T-cell (primary cell): ENCODE results near the gene CDC42EP5. TPM values are rescaled to one million over a fixed set of nuclear protein-coding genes. Genes with fewer than 3 reads are reported as not detected.

Experiments
- ATAC-seq, 4 experiments: fragments of 200-7000 bp in 3 of 4; fragments of 150-1000 bp in 1 of 4; cut with Tn5 transposase; replicated peaks in 1 of 4; 1 replicate in 3 of 4; 2 replicates in 1 of 4; pipeline ENCODE4 v1.10.0; 2021; ENCODE audit warnings: moderate library complexity in 3 of 4, mild to moderate bottlenecking in 2 of 4, moderate number of reproducible peaks in 1 of 4
- CTCF ChIA-PET, 2 donors: fragments of 300-600 bp; sonication (Branson Sonifier 250); formaldehyde crosslinking; loops; one replicate each; lab custom pipeline; 2022; ENCODE audit warnings: antibody characterized with exemption in 2 of 2; lab: Charles Lee
- POLR2A ChIA-PET, 2 donors: fragments of 300-600 bp; sonication (Branson Sonifier 250); formaldehyde crosslinking; loops; one replicate each; lab custom pipeline; 2022; ENCODE audit warnings: antibody characterized with exemption in 2 of 2; lab: Charles Lee
- DNase-seq, 35 experiments: peaks; one replicate each; pipeline versions ENCODE4 v3.0.0 to v3.0.0-alpha.2; 2013 to 2023
- H3K27ac ChIP-seq: one replicate; pipeline ENCODE4 v1.5.1; 2013; ENCODE audit warnings: low read length
- H3K27me3 ChIP-seq, 2 experiments: replicated peaks in 1 of 2; 1 replicate in 1 of 2; 2 replicates in 1 of 2; pipeline versions ENCODE4 v1.6.1 to v1.7.0; 2013; ENCODE audit warnings: low read length in 1 of 2, mixed read lengths in 1 of 2; ENCODE audit not compliant: control insufficient read depth in 2 of 2, insufficient read depth in 2 of 2; ENCODE audit errors: extremely low read depth in 1 of 2
- H3K36me3 ChIP-seq, 2 donors: 1 replicate in 1 of 2; 2 replicates in 1 of 2; pipeline versions ENCODE4 v1.6.1 to v1.7.0; 2013; ENCODE audit warnings: low read length in 1 of 2; ENCODE audit not compliant: control insufficient read depth in 2 of 2, insufficient read depth in 1 of 2; ENCODE audit errors: extremely low read depth in 1 of 2
- H3K4me1 ChIP-seq, 2 experiments: 1 replicate in 1 of 2; 2 replicates in 1 of 2; pipeline versions ENCODE4 v1.6.1 to v1.7.0; 2013; ENCODE audit warnings: low read length in 2 of 2, mixed read lengths in 1 of 2; ENCODE audit not compliant: insufficient read depth in 2 of 2, control insufficient read depth in 1 of 2; ENCODE audit errors: extremely low read depth in 1 of 2
- H3K4me3 ChIP-seq, 2 donors: 1 replicate in 1 of 2; 2 replicates in 1 of 2; pipeline versions ENCODE4 v1.5.1 to v1.7.0; 2013; ENCODE audit warnings: mild to moderate bottlenecking in 2 of 2, low read length in 1 of 2, moderate library complexity in 1 of 2; ENCODE audit not compliant: control insufficient read depth in 1 of 2; ENCODE audit errors: extremely low read depth in 1 of 2
- H3K9me3 ChIP-seq: 2 replicates; pipeline ENCODE4 v1.7.0; 2013
- H3K27ac Mint-ChIP-seq, 2 donors: one replicate each; pipeline ENCODE4 v1.8.0; 2020 to 2021; ENCODE audit warnings: mild to moderate bottlenecking in 2 of 2, mixed read lengths in 2 of 2
- H3K27me3 Mint-ChIP-seq, 2 donors: one replicate each; pipeline ENCODE4 v1.8.0; 2021 to 2022; ENCODE audit warnings: mixed read lengths in 2 of 2
- H3K36me3 Mint-ChIP-seq: one replicate; pipeline ENCODE4 v1.8.0; 2021; ENCODE audit warnings: mixed read lengths
- H3K4me1 Mint-ChIP-seq, 3 donors: one replicate each; pipeline ENCODE4 v1.8.0; 2020 to 2022; ENCODE audit warnings: mixed read lengths in 3 of 3, mild to moderate bottlenecking in 1 of 3
- H3K4me3 Mint-ChIP-seq, 3 donors: one replicate each; pipeline ENCODE4 v1.8.0; 2020 to 2022; ENCODE audit warnings: mild to moderate bottlenecking in 3 of 3, mixed read lengths in 3 of 3, moderate library complexity in 3 of 3
- H3K9me3 Mint-ChIP-seq, 3 donors: one replicate each; pipeline ENCODE4 v1.8.0; 2020 to 2022; ENCODE audit warnings: mixed read lengths in 3 of 3
- WGBS: methylation state at CpG from one replicate; pipeline ENCODE4 v1.1.5; 2013; ENCODE audit warnings: missing lambda C conversion rate; ENCODE audit not compliant: insufficient coverage; 5-methylcytosine and 5-hydroxymethylcytosine counted together
- total RNA-seq, 35 experiments: library from RNA in 6 of 35; stranded (reverse) in 6 of 35; fragments of 120-200 nt in 1 of 35; gene quantifications; one replicate each; pipeline versions ENCODE4 v1.2.1 to v1.2.4 and lab custom pipeline; 2013 to 2026

Gene CDC42EP5, protein sequence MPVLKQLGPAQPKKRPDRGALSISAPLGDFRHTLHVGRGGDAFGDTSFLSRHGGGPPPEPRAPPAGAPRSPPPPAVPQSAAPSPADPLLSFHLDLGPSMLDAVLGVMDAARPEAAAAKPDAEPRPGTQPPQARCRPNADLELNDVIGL
- total RNA-seq (under 1 TPM in 1 of 5 donors, not detected in 4; 0.43 TPM), total RNA-seq (lab: John Stamatoyannopoulos, UW) (0 to 0.08 (median 0) reads per million in 29 experiments)
- total RNA-seq (2013): 0.28 TPM

DNA sequence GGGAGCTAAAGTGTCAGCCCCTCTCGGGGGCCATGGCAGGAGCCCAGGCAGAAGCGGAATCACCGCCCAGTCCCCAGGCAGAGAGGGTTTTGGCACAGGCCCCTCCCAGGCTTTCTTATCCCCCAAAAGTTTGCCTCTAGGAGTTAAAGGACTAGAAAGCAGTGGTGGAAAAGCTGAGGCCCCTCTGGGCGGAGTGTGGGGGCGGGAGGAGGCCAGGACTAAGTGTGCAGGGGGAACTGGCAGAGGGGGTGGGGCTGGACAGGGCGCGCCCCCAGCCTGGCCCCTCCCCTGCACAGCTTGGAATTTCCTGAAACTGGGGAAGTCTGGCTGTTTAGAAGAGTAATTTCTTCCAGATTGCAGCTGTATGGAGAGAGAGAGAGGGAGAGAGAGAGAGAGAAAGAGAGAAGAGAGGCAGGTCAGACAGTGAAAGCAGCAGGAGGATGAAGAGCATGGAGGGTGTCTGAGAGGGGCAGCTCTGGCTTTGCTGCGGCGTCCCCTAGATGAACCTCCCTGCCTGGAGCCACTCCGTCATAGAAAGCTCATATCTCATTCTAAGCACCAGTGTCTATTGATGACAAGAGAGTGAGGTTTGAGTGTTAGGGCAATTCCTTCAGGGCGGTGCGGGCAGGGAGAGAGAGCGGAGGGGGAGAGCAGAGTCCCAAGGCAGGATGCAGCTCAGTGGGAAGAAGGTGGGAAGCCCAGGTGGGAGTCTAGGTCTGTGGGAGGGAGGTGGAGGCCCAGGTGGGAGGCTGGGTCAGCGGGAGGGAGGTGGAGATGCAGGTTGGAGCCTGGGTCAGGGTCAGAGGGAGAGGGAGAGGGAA, at the start of gene CDC42EP5:
CDC42EP5 (minus strand) TSS at position 226 of the 821 bp plus-strand sequence. CDS start 7,749 bp downstream, outside the sequence.
- ChIA-PET POLR2A (interaction anchor here in 1 of 2 donors (0.6 kb wide), 1 partner anchor 48 kb away, joined by 3 read pairs; no protein-coding TSS in a partner anchor), CTCF (no interaction called here)
- no peaks in the 10 kb centered on the region for H3K36me3 Mint-ChIP-seq
- ATAC-seq (peak in 2 of 4 experiments; percentile 30 to 49), DNase-seq (no peak)
- no peaks in the 10 kb centered on the region for H3K9me3 ChIP-seq
- peaks cover 8 to 41% of the 10 kb centered on the region in 2 experiments for H3K27me3 ChIP-seq
- H3K4me1 Mint-ChIP-seq: peaks cover 9 to 18% (median 14%) of the 10 kb centered on the region in 3 donors
- H3K9me3 Mint-ChIP-seq: no peaks in the 10 kb centered on the region
- 23% methylated on average over 8 of the region's 14 CpGs for WGBS
- H3K36me3 ChIP-seq: no peaks in the 10 kb centered on the region
- peaks cover 35 to 59% of the 10 kb centered on the region in 2 donors for H3K27me3 Mint-ChIP-seq
- no peak within 1 kb of the TSS for H3K4me3 ChIP-seq
- no peak within 1 kb of the TSS for H3K27ac ChIP-seq
- H3K4me3 Mint-ChIP-seq: no peak within 1 kb of the TSS
- peak within 1 kb of the TSS in 1 of 2 donors; percentile 79 for H3K27ac Mint-ChIP-seq
- peaks cover 0 to 12% of the 10 kb centered on the region in 2 experiments for H3K4me1 ChIP-seq

DNA sequence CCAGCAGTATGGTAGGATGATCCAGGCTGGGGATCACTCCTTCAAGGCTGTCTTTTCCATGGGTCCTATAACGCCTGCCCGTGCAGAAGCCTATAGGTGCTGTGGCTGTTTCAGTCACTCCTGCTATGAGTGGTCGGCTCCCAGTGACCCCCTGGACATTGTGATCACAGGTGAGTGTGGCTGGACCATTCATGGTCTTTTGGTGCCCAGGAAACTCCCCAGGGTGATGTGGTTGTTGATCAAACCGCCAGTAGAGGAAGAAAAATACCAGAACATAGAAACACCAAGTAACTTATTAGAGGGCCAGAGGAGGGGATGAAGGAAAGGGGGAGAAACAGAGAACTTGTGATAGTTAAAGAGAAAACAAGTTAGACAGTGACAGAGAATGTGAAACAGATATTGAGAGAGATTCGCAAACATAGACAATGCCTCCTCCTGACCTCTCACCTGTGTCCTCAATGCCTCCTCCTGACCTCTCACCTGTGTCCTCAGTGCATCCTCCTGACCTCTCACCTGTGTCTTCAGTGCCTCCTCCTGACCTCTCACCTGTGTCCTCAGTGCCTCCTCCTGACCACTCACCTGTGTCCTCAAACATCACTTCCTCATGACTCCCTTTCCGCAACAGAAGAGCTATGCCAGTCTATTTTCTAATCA, 48.9 kb upstream of the CDC42EP5 start:
- Mint-ChIP-seq H3K36me3 (no peaks in the 10 kb centered on the region), H3K4me3 (peak overlapping the region in 1 of 3 donors; percentile 69), H3K4me1 (peaks cover 31 to 35% (median 33%) of the 10 kb centered on the region in 3 donors), H3K27me3 (peaks cover 13 to 46% of the 10 kb centered on the region in 2 donors), H3K9me3 (peaks cover 0 to 5% (median 4%) of the 10 kb centered on the region in 3 donors), H3K27ac (no peak overlapping the region)
- Histone ChIP-seq H3K36me3 (no peaks in the 10 kb centered on the region), H3K4me1 (peaks cover 16 to 28% of the 10 kb centered on the region in 2 experiments), H3K4me3 (peak overlapping the region in 1 of 2 donors; percentile 10), H3K27me3 (peaks cover 0 to 14% of the 10 kb centered on the region in 2 experiments), H3K27ac (no peak overlapping the region), H3K9me3 (no peaks in the 10 kb centered on the region)
- DNase-seq (no peak), ATAC-seq (no peak)
- ChIA-PET POLR2A (interaction anchor here in 1 of 2 donors (1.0 kb wide), 1 partner anchor 49 kb away, joined by 3 read pairs; the partner anchor contains the start of gene CDC42EP5), CTCF (no interaction called here)
- WGBS: 70% methylated on average over 3 of the region's 6 CpGs

DNA sequence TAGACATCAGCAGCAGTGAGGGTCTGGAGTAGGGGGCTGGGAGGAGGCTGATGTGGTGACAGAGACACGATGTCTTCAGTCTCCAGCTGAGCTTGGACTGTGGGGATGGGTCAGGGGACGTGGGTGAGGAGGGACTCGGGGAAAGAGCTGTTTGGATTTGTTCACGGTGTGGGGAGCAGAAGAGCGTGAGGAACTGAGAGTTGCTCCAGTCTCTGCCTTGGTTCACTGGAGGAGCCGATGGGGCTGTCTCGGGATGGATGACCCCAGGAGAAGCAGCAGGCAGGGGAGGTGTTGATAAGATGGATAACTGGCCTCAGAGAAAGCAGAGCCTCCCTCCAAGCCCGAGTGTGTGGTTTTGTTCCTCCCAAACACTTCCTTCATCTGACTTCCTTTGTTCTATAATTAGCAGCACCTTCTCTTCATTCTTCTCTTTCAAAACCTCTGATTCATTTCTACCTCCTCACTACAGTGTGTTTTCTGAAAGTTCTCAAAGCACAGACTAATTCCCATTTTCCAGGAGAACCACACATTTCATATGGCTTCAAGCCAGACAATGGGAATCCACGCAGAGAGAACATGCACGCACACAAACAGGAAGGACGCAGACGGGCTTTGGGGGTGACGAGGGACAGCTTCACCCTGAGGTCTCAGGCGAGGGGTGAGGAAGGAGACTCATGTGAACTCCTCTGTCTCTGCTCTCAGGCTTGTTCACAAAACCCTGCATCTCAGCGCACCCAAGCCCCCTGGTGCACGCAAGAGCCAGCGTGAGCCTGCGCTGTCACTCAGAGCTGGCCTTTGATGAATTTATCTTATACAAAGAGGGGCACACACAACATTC, 48.1 kb upstream of the CDC42EP5 start:
- POLR2A ChIA-PET: interaction anchor here in 1 of 2 donors (1.0 kb wide), 1 partner anchor 48 kb away, joined by 3 read pairs; the partner anchor contains the start of gene CDC42EP5
- no peaks in the 10 kb centered on the region for H3K36me3 ChIP-seq
- peaks cover 16 to 28% of the 10 kb centered on the region in 2 experiments for H3K4me1 ChIP-seq
- H3K36me3 Mint-ChIP-seq: no peaks in the 10 kb centered on the region
- no peak overlapping the region for H3K27ac Mint-ChIP-seq
- H3K4me3 Mint-ChIP-seq: peak overlapping the region in 1 of 3 donors; percentile 69
- WGBS: 1% methylated on average over 14 of the region's 18 CpGs
- DNase-seq: no peak
- H3K4me1 Mint-ChIP-seq: peaks cover 31 to 35% (median 33%) of the 10 kb centered on the region in 3 donors
- H3K27me3 Mint-ChIP-seq: peaks cover 13 to 42% of the 10 kb centered on the region in 2 donors
- no peak overlapping the region for H3K27ac ChIP-seq
- H3K27me3 ChIP-seq: peaks cover 0 to 14% of the 10 kb centered on the region in 2 experiments
- H3K9me3 ChIP-seq: no peaks in the 10 kb centered on the region
- H3K4me3 ChIP-seq: peak overlapping the region in 1 of 2 donors; percentile 36
- peaks cover 0 to 5% (median 4%) of the 10 kb centered on the region in 3 donors for H3K9me3 Mint-ChIP-seq
- ATAC-seq: peak in 1 of 4 experiments; percentile 29
- CTCF ChIA-PET: interaction anchor here in 1 of 2 donors (0.5 kb wide), 2 partner anchors 43 to 153 kb away, joined by 3 to 4 read pairs; no protein-coding TSS in a partner anchor

DNA sequence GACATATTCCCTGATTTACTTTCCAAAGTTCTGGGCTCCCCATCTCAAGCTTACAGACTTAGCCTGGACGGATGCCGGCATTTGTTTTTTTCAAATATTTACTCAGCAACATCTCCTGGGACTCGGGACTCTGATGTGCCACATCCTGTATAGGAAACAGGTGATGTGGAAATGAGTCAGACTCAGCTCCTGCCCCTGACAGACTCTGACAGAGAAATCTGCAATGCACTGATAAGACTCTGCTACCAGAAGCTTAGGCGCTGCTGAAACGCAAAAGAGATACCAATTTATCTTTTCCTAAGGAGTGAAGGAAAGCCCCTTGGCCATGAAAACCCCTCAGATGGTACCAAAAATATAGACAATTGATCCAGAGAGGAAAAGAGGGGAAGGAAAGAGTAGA, 45.7 kb upstream of the CDC42EP5 start:
- Mint-ChIP-seq H3K36me3 (no peaks in the 10 kb centered on the region), H3K4me1 (peaks cover 31 to 35% (median 33%) of the 10 kb centered on the region in 3 donors), H3K9me3 (peaks cover 0 to 5% (median 4%) of the 10 kb centered on the region in 3 donors), H3K4me3 (peak overlapping the region in 1 of 3 donors; percentile 14), H3K27me3 (peaks cover 16 to 40% of the 10 kb centered on the region in 2 donors), H3K27ac (no peak overlapping the region)
- Histone ChIP-seq H3K4me1 (peaks cover 16 to 28% of the 10 kb centered on the region in 2 experiments), H3K36me3 (no peaks in the 10 kb centered on the region), H3K27ac (no peak overlapping the region), H3K9me3 (no peaks in the 10 kb centered on the region), H3K4me3 (no peak overlapping the region), H3K27me3 (peaks cover 0 to 23% of the 10 kb centered on the region in 2 experiments)
- ATAC-seq: peak in 2 of 4 experiments; percentile 27 to 52
- no peak for DNase-seq
- ChIA-PET CTCF (interaction anchor here in 1 of 2 donors (0.6 kb wide), 1 partner anchor 440 kb away, joined by 4 read pairs; no protein-coding TSS in a partner anchor), POLR2A (interaction anchor here in 1 of 2 donors (0.7 kb wide), 1 partner anchor 1121 kb away, joined by 3 read pairs; no protein-coding TSS in a partner anchor)
- WGBS: no CpG with 5 or more reads among the region's 5 CpGs

DNA sequence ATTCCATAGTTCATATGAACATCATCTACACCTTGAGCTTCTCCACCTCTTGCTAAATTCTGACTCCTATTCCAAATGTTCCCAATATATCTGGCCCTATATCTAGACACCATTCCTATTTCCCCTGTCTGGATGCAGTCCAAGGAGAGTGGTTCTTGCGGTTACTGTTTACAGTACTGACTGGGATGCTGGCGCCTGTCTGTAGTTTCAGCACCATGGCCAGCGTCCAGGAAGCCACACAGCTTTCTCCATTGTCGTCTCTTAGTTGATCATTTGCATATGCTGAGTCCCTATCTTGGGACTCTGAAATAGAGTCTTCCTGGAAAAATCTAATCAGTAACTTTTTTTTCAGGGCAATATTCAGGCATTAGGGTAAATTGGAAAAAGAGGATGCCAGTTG, 44.4 kb upstream of the CDC42EP5 start:
- ChIA-PET CTCF (interaction anchor here in 1 of 2 donors (0.6 kb wide), 1 partner anchor 19 kb away, joined by 3 read pairs; no protein-coding TSS in a partner anchor), POLR2A (no interaction called here)
- H3K27me3 ChIP-seq: peaks cover 0 to 23% of the 10 kb centered on the region in 2 experiments
- ATAC-seq (peak in 1 of 4 experiments; percentile 51), DNase-seq (peak in 30 of 35 experiments; percentile 5 to 75 (median 42))
- H3K9me3 ChIP-seq: no peaks in the 10 kb centered on the region
- WGBS: 0% methylated on average over 4 of the region's 4 CpGs
- H3K27ac ChIP-seq: no peak overlapping the region
- no peak overlapping the region for H3K4me3 Mint-ChIP-seq
- H3K27ac Mint-ChIP-seq: no peak overlapping the region
- no peak overlapping the region for H3K4me3 ChIP-seq
- H3K27me3 Mint-ChIP-seq: peaks cover 16 to 45% of the 10 kb centered on the region in 2 donors
- no peaks in the 10 kb centered on the region for H3K36me3 ChIP-seq
- H3K36me3 Mint-ChIP-seq: no peaks in the 10 kb centered on the region
- peaks cover 26 to 28% (median 26%) of the 10 kb centered on the region in 3 donors for H3K4me1 Mint-ChIP-seq
- peaks cover 16 to 18% of the 10 kb centered on the region in 2 experiments for H3K4me1 ChIP-seq
- H3K9me3 Mint-ChIP-seq: peaks cover 0 to 5% (median 4%) of the 10 kb centered on the region in 3 donors
